WI38 (cell line): Measurements from ENCODE around the gene ANK3.

Experiments used
- H3K4me3 ChIP-seq: 2 replicates; pipeline ENCODE4 v1.5.1; 2011; ENCODE audit warnings: low read depth, mild to moderate bottlenecking, control low read depth, low read length
- CTCF ChIP-seq: IDR thresholded peaks from 2 replicates; pipeline ENCODE4 v1.5.1; 2012; ENCODE audit warnings: low read depth, mild to moderate bottlenecking, control low read depth, low read length

ANK3 gene

DNA sequence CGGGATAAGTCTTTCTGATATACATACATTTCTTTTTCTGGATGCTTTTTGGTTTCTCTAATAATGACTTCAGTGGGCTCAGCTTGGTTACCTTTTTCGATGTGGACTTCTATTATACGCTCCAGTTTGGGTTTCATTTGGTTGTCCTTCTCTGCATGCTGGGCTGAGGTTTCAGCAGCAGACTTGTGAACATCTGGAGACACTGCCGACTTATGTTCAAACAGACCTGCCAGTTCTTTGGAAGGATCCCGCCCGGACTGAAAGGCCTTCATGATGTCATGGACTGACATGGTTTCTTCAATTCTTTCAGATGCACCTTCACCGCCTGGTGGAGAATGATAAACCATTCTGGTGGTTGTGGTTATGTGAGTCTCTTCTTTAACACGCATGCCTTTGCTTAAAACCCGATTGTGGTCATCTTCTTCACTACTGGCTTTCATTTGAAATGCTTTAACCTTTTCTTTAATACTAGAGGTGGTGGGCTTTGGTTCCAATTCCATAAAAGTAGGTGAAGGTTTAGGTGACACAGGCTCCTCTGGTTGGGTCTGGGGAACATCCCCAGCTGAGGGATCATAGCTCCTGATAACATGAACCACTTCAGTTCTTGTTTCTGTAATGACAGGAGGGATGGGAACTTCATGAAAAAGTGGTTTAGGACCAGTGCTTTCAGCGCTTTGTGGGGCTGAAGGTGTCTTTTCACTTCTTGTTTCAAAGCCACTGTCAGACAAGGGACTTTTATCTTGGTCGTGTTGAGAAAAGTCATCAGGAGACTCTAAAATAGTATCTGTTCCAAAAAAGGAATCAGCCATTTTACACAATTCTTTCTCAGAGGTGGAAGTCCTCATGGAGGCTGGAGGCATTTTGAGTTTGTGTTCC is 315.7 kb downstream of the ANK3 start:
- TF ChIP-seq CTCF: no peak
- H3K4me3 ChIP-seq: no peak overlapping the region

DNA sequence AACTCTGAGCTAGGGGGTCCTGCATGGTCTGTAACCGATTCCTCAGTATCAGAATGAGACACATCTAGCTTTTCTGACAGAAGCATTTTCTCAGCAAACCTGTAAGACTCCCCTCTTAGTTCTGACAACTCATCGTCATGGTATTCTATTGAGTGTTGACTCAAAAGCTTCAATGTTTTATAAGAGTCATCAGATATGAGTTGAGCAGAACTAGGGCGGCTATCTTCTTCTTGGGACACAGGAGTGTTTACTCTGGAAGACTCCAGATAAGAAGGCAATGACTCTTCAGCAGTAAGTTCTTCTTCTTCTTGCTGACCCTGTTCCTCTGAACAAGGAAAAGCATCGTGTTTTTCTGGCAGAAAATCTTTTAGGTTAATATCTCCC is 316.3 kb downstream of the ANK3 start:
- no peak for TF ChIP-seq CTCF
- H3K4me3 ChIP-seq: no peak overlapping the region

DNA sequence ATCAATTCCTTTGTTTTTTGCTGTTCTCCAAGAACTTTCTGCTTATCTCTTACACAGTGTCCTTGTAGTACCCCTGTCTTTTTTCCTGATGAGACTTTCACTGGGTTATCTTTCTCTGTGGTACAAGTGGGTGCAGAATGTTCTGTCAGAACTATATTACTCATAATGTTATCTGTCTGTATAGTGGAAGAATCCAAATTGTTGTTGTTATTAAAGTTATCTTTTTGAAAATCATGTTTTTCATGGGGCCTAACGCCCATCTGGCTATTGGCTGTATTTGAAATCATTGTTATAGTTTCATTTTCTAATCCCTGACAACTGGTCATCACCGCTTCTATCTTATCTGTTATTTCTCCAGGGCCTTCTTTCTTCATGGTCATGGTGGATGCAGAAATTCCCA is 320.4 kb downstream of the ANK3 start:
- no peak for TF ChIP-seq CTCF
- H3K4me3 ChIP-seq: no peak overlapping the region

- TF ChIP-seq CTCF: no peak
- no peak overlapping the region for H3K4me3 ChIP-seq
Observed at GRCh38 chr10:60050366-60050765, 339.3 kb downstream of the ANK3 start.

GRCh38 chr10:60048091-60048501 is 341.6 kb downstream of the ANK3 start:
- no peak for TF ChIP-seq CTCF
- H3K4me3 ChIP-seq: no peak overlapping the region

DNA sequence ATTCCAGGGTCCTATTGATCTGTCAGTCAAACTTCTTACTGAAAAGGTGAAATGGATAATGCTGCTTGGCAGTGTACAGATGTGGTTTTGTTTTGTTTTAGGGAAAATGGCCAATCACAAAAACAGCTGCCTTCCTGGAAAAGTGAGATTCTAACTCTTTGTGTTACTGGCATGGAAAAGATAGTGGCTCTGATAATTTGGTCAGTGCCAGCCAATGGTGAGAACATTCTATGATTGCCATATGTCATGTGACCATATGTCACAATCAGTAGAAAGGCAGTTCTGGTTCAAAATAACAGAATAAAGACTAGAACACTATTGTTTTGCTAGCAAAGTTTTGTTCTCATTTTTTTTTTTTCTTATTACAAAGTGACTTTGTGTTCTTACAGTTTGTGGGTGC is 344.1 kb downstream of the ANK3 start:
- no peak for TF ChIP-seq CTCF

GRCh38 chr10:60044971-60045370 is 344.7 kb downstream of the ANK3 start:
- no peak overlapping the region for H3K4me3 ChIP-seq
- TF ChIP-seq CTCF: no peak

More for the DNA sequence above, 344.1 kb downstream of the ANK3 start:
- H3K4me3 ChIP-seq: no peak overlapping the region
